ENCODE results near the gene DNAJB11. TPM values are rescaled to one million over a fixed set of nuclear protein-coding genes. Genes with fewer than 3 reads are reported as not detected.
"Not testable (repeated sequence)": the region's sequence is repeated elsewhere in the genome, so short reads cannot be mapped to it uniquely, and the experiment has no call there.

The DNAJB11 gene
- total RNA-seq, 1 donor from 2014 or later: 43.8 TPM

DNA sequence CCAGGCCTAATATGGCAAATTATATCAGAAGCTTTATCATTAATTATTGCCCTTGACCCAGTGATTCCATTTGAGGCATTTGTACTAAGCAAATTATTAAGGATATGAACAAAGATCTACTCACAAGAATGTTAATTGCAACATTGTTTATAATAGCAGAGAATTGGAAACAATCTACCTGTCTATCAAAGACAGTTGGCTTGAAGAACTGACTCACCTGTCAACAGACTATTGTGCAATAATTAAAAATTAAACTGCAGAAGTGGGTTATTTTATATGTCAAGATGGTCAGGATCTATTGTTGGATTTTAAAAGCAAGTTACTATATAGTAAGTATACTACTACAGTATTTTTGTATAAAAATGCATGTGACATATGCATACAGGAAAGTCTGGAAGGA, 63.0 kb downstream of the DNAJB11 start:
- Histone ChIP-seq H3K4me1 (no peaks in the 10 kb centered on the region), H3K9me3 (no peaks in the 10 kb centered on the region), H3K27ac (no peak overlapping the region), H3K27me3 (peaks cover 2% of the 10 kb centered on the region), H3K36me3 (no peaks in the 10 kb centered on the region), H3K4me3 (no peak overlapping the region)
- DNase-seq: no peak
- no peak for ATAC-seq
- TF ChIP-seq, protein P1, sequence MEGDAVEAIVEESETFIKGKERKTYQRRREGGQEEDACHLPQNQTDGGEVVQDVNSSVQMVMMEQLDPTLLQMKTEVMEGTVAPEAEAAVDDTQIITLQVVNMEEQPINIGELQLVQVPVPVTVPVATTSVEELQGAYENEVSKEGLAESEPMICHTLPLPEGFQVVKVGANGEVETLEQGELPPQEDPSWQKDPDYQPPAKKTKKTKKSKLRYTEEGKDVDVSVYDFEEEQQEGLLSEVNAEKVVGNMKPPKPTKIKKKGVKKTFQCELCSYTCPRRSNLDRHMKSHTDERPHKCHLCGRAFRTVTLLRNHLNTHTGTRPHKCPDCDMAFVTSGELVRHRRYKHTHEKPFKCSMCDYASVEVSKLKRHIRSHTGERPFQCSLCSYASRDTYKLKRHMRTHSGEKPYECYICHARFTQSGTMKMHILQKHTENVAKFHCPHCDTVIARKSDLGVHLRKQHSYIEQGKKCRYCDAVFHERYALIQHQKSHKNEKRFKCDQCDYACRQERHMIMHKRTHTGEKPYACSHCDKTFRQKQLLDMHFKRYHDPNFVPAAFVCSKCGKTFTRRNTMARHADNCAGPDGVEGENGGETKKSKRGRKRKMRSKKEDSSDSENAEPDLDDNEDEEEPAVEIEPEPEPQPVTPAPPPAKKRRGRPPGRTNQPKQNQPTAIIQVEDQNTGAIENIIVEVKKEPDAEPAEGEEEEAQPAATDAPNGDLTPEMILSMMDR (IDR thresholded peaks at IDR 0.05): no peak
- intact Hi-C loops (cut with DNase I): no loop called here

DNA sequence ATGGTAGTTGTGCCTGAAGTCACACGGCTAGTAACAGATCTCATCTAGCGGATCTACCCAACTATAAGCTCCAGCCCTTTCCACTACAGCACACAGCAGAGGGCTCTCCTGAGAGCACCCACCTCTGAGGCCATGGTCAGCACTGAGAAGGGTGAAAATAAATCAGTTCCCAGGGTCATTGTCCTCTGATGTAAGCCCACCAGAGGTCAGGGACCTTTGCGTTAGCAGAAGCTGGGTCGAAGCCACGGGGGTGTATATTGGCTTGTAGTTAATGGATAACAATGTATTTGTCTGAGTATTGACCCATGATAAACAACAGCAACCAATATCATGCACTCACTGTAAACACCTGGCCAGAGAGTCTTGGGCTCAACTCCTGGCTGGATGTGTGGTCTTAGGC, 63.7 kb downstream of the DNAJB11 start:
- H3K4me1 ChIP-seq; H3K36me3 ChIP-seq; ATAC-seq; H3K27ac ChIP-seq; H3K9me3 ChIP-seq; H3K27me3 ChIP-seq; DNase-seq; H3K4me3 ChIP-seq; intact Hi-C loops (cut with DNase I): not testable (repeated sequence)

Other genes starting within 250 kb of the DNAJB11 start
- gene DGKG, start 208.5 kb upstream of the DNAJB11 start, total RNA-seq: 4.7 TPM
- 3.8 TPM for gene CRYGS, start 26.3 kb upstream of the DNAJB11 start, total RNA-seq
- 11.3 TPM for gene TBCCD1, start 3.4 kb upstream of the DNAJB11 start, total RNA-seq
- not detected for gene AHSG, start 42.3 kb downstream of the DNAJB11 start, total RNA-seq
- gene FETUB, start 69.7 kb downstream of the DNAJB11 start, total RNA-seq: not detected
- gene HRG, start 95.3 kb downstream of the DNAJB11 start, total RNA-seq: not detected
- gene KNG1, start 146.6 kb downstream of the DNAJB11 start, total RNA-seq: 0.14 TPM
- gene EIF4A2, start 212.9 kb downstream of the DNAJB11 start, total RNA-seq: 405 TPM
- 8.3 TPM for gene RFC4, start 235.8 kb downstream of the DNAJB11 start, total RNA-seq

Measured in upper lobe of right lung (tissue), 1 donor.